Gastrocnemius medialis (tissue), 4 donors: ENCODE measurements around the gene PANX3.

Experiments used
- CTCF ChIP-seq, 5 experiments: fragments of 450-650 bp in 3 of 5; fragments of 200-600 bp in 2 of 5; sonication (generic) in 2 of 5; IDR thresholded peaks in 4 of 5; conservative IDR thresholded peaks in 1 of 5; 1 replicate in 4 of 5; 2 replicates in 1 of 5; pipeline ENCODE4 v1.5.1; 2016 to 2019; ENCODE audit warnings: antibody characterized with exemption in 5 of 5, mild to moderate bottlenecking in 3 of 5, moderate library complexity in 3 of 5
- POLR2A ChIP-seq, 2 donors: fragments of 450-650 bp; IDR thresholded peaks; one replicate each; pipeline ENCODE4 v1.6.1; 2017; ENCODE audit warnings: antibody characterized with exemption in 2 of 2, mild to moderate bottlenecking in 2 of 2, moderate library complexity in 2 of 2

DNA sequence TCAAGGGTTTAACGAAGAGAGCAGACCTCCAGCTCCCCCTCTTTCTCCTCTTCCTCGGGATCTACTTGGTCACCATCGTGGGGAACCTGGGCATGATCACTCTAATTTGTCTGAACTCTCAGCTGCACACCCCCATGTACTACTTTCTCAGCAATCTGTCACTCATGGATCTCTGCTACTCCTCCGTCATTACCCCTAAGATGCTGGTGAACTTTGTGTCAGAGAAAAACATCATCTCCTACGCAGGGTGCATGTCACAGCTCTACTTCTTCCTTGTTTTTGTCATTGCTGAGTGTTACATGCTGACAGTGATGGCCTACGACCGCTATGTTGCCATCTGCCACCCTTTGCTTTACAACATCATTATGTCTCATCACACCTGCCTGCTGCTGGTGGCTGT is 41.1 kb upstream of the PANX3 start:
- no peak for TF ChIP-seq CTCF (IDR thresholded peaks at IDR 0.05 in 4 of 5, conservative IDR thresholded peaks at IDR 0.05 in 1 of 5)
- TF ChIP-seq POLR2A (IDR thresholded peaks at IDR 0.05): no peak
